K562 (cell line): ENCODE results near the gene ESPL1. TPM values are rescaled to one million over a fixed set of nuclear protein-coding genes. Genes with fewer than 3 reads are reported as not detected.

Experiments used
- ATAC-seq: fragments of 200-7000 bp; cut with Tn5 transposase; 3 replicates; pipeline ENCODE4 v1.9.1; 2020; ENCODE audit warnings: moderate library complexity
- BruUV-seq: library from RNA; stranded (reverse); fragments of 400-500 nt; replicated peaks from 2 replicates; lab custom pipeline; 2021; lab: Mats Ljungman, UMichigan
- CTCF ChIA-PET: fragments of 300-600 bp; formaldehyde crosslinking; extraction: SDS; loops from one replicate; lab custom pipeline; 2021; ENCODE audit warnings: low intra/inter-chr PET ratio; lab: Yijun Ruan, JAX
- POLR2A ChIA-PET: fragments of 300-600, 350-650 bp; sonication (Branson Sonifier 250); formaldehyde crosslinking; extraction: SDS; loops from one replicate; lab custom pipeline; 2021; ENCODE audit warnings: antibody characterized with exemption, inconsistent platforms; lab: Yijun Ruan, JAX
- DNase-seq, 4 experiments: peaks; one replicate each; pipeline versions ENCODE4 v3.0.0 to v3.0.0-alpha.2; 2011 to 2018; ENCODE audit warnings: low spot score in 3 of 4, mixed read lengths in 3 of 4; ENCODE audit errors: extremely low read depth in 1 of 4
- FAIRE-seq: peaks from 2 replicates; lab custom pipeline; 2011; peaks lifted over from hg19 to GRCh38; lab: Jason Lieb, UNC
- H2AFZ ChIP-seq: 2 replicates; pipeline ENCODE4 v1.6.0; 2011; ENCODE audit warnings: low read depth, low read length, control low read depth, inconsistent platforms
- H3K27ac ChIP-seq: fragments of 200-600 bp; 3 replicates; pipeline ENCODE4 v1.8.0; 2011; ENCODE audit warnings: low read depth, mild to moderate bottlenecking, control low read depth, inconsistent platforms, low read length, moderate library complexity, mixed read lengths; ENCODE audit errors: extremely low read depth
- H3K27me3 ChIP-seq, 2 experiments: fragments of 300-600 bp in 1 of 2; 2 replicates in 1 of 2; 3 replicates in 1 of 2; pipeline versions ENCODE4 v1.6.0 to v1.8.0; 2011; ENCODE audit warnings: inconsistent platforms in 2 of 2, low read length in 2 of 2, mild to moderate bottlenecking in 1 of 2, mixed read lengths in 1 of 2, moderate library complexity in 1 of 2; ENCODE audit not compliant: control insufficient read depth in 2 of 2, insufficient read depth in 2 of 2
- H3K36me3 ChIP-seq: fragments of 300-600 bp; 3 replicates; pipeline ENCODE4 v1.8.0; 2011; ENCODE audit warnings: mild to moderate bottlenecking, low read length, inconsistent platforms; ENCODE audit not compliant: control insufficient read depth, insufficient read depth
- H3K4me1 ChIP-seq, 2 experiments: fragments of 200-600 bp in 1 of 2; replicated peaks in 1 of 2; 2 replicates in 1 of 2; 3 replicates in 1 of 2; pipeline versions ENCODE4 v1.5.1 to v1.8.0; 2011; ENCODE audit warnings: inconsistent platforms in 2 of 2, low read length in 2 of 2, mild to moderate bottlenecking in 1 of 2, mixed read lengths in 1 of 2, moderate library complexity in 1 of 2; ENCODE audit not compliant: control insufficient read depth in 2 of 2, insufficient read depth in 2 of 2
- H3K4me2 ChIP-seq: 2 replicates; pipeline ENCODE4 v1.6.1; 2011; ENCODE audit warnings: low read length, control low read depth, inconsistent platforms, mixed read lengths; ENCODE audit not compliant: insufficient read depth
- H3K4me3 ChIP-seq: fragments of 200-600 bp; sonication (generic), shearing (Covaris generic); 2 replicates; pipeline ENCODE4 v1.5.1; 2016; ENCODE audit warnings: control low read depth, inconsistent platforms
- H3K79me2 ChIP-seq: fragments of 200-600 bp; 3 replicates; pipeline ENCODE4 v1.8.0; 2011; ENCODE audit warnings: low read length, inconsistent platforms; ENCODE audit not compliant: control insufficient read depth, insufficient read depth
- H3K9ac ChIP-seq, 2 experiments: 2 replicates each; pipeline versions ENCODE4 v1.6.0 to v1.6.1; 2011; ENCODE audit warnings: low read depth in 2 of 2, low read length in 2 of 2, control low read depth in 1 of 2, inconsistent platforms in 1 of 2, mild to moderate bottlenecking in 1 of 2, mixed read lengths in 1 of 2; ENCODE audit not compliant: insufficient read depth in 1 of 2
- H3K9me1 ChIP-seq: one replicate; pipeline ENCODE4 v1.6.0; 2011; ENCODE audit warnings: inconsistent platforms, mild to moderate bottlenecking, low read length, moderate library complexity; ENCODE audit not compliant: control insufficient read depth, insufficient read depth
- H3K9me3 ChIP-seq: replicated peaks from 2 replicates; pipeline ENCODE4 v1.5.1; 2011; ENCODE audit warnings: low read depth, low read length, inconsistent platforms; ENCODE audit not compliant: control insufficient read depth, insufficient read depth
- H4K20me1 ChIP-seq: replicated peaks from 2 replicates; pipeline ENCODE4 v1.6.1; 2011; ENCODE audit warnings: low read length, inconsistent platforms, mixed read lengths; ENCODE audit not compliant: control insufficient read depth, insufficient read depth
- CBX1 ChIP-seq: sonication (generic); IDR thresholded peaks from 2 replicates; pipeline ENCODE4 v1.6.1; 2016; ENCODE audit warnings: antibody characterized with exemption, low read depth, mild to moderate bottlenecking
- CHD1 ChIP-seq: fragments of 200-600 bp; sonication (generic); IDR thresholded peaks from one replicate; pipeline ENCODE4 v1.6.1; 2012; ENCODE audit warnings: mild to moderate bottlenecking, moderate library complexity, low read length, inconsistent platforms
- FIP1L1 ChIP-seq: fragments of 200-400 bp; formaldehyde crosslinking; IDR thresholded peaks from 2 replicates; pipeline ENCODE4 v1.6.1; 2018; ENCODE audit warnings: mild to moderate bottlenecking, low read depth, low read length; ENCODE audit not compliant: poor library complexity, severe bottlenecking
- MAZ ChIP-seq, 2 experiments: fragments of 450-650 bp in 1 of 2; sonication (generic) in 1 of 2; formaldehyde crosslinking; IDR thresholded peaks in 1 of 2; conservative IDR thresholded peaks in 1 of 2; 2 replicates each; pipeline versions ENCODE4 v1.4.0 to v1.5.0; 2020; ENCODE audit warnings: mild to moderate bottlenecking in 1 of 2, missing genetic modification reagents in 1 of 2
- NEUROD1 ChIP-seq: fragments of 150-350 bp; IDR thresholded peaks from 2 replicates; pipeline ENCODE4 v1.6.1; 2014; ENCODE audit warnings: borderline replicate concordance, low read length, low read depth; ENCODE audit not compliant: partially characterized antibody
- OTX1 ChIP-seq: fragments of 450-650 bp; formaldehyde crosslinking; IDR thresholded peaks from 2 replicates; pipeline ENCODE4 v1.4.0; 2022; ENCODE audit warnings: mild to moderate bottlenecking
- POLR2A ChIP-seq: fragments of 450-650 bp; conservative IDR thresholded peaks from 2 replicates; pipeline ENCODE4 v1.6.1; 2016
- RERE ChIP-seq: sonication (generic); formaldehyde crosslinking; IDR thresholded peaks from 2 replicates; pipeline ENCODE4 v1.8.0; 2023; ENCODE audit warnings: missing genetic modification reagents, mild to moderate bottlenecking, borderline replicate concordance
- SAP30 ChIP-seq: fragments of 200-600 bp; sonication (generic); IDR thresholded peaks from 2 replicates; pipeline ENCODE4 v1.6.1; 2012; ENCODE audit warnings: borderline replicate concordance, low read depth, mild to moderate bottlenecking, moderate library complexity, low read length, control low read depth, inconsistent platforms; ENCODE audit not compliant: insufficient read depth, poor library complexity, severe bottlenecking
- SMAD1 ChIP-seq: fragments of 150-350 bp; IDR thresholded peaks from 2 replicates; pipeline ENCODE4 v1.6.1; 2014; ENCODE audit warnings: low read length, low read depth; ENCODE audit not compliant: partially characterized antibody
- SMARCA4 ChIP-seq: fragments of 450-650 bp; IDR thresholded peaks from 2 replicates; pipeline ENCODE4 v1.6.1; 2016
- TEAD4 ChIP-seq, 2 experiments: sonication (generic) in 1 of 2; formaldehyde crosslinking in 1 of 2; IDR thresholded peaks; 2 replicates each; pipeline versions ENCODE4 v1.6.1 to v1.8.0; 2012 to 2022; ENCODE audit warnings: borderline replicate concordance in 1 of 2, inconsistent platforms in 1 of 2, low read length in 1 of 2, mild to moderate bottlenecking in 1 of 2, missing genetic modification reagents in 1 of 2
- ZNF217 ChIP-seq: sonication (generic); formaldehyde crosslinking; IDR thresholded peaks from 2 replicates; pipeline ENCODE4 v1.8.0; 2022; ENCODE audit warnings: mild to moderate bottlenecking, missing genetic modification reagents
- ZNF655 ChIP-seq: fragments of 250-450 bp; sonication (Bioruptor Pico); IDR thresholded peaks from 2 replicates; pipeline ENCODE4 v1.5.0; 2021
- WGBS: fragments of 100-300 bp; shearing (Covaris generic); methylation state at CpG from one replicate; pipeline ENCODE4 v1.1.6; 2016; ENCODE audit warnings: low coverage, mixed read lengths; ENCODE audit not compliant: insufficient coverage; ENCODE audit errors: missing lambda C conversion rate; 5-methylcytosine and 5-hydroxymethylcytosine counted together
- in situ Hi-C: fragments of 300-500 bp; cut with MboI; formaldehyde crosslinking; loops from 4 replicates; pipeline ENCODE4 v1.15.0; 2018; ENCODE audit warnings: inconsistent platforms, mixed read lengths
- intact Hi-C: fragments of 100-400 bp; cut with micrococcal nuclease; formaldehyde crosslinking; loops from 2 replicates; pipeline ENCODE4 v1.14.2; 2022
- polyA plus RNA-seq, 8 experiments: library from polyadenylated mRNA; depleted of rRNA in 4 of 8; stranded (reverse) in 5 of 8; unstranded in 3 of 8; fragments of >200 nt; fragmentation: Nextera tagmentation in 2 of 8; fragmentation: Illumina TruSeq in 1 of 8; extraction: Ambion mirVana in 2 of 8; extraction: Trizol in 1 of 8; gene quantifications; 2 replicates each; pipeline versions ENCODE4 v1.2.1 to v1.2.3, GENCODE V29; 2011 to 2014; ENCODE audit warnings: inconsistent platforms in 1 of 8, missing spikeins in 1 of 8
- total RNA-seq, 7 experiments: library from RNA; depleted of rRNA in 6 of 7; stranded (reverse); fragments of >200 nt in 6 of 7; fragmentation: Illumina TruSeq in 2 of 7; extraction: Trizol in 2 of 7; gene quantifications; 2 replicates each; pipeline versions ENCODE4 v1.2.1 to v1.2.3, GENCODE V29; 2011 to 2021; ENCODE audit warnings: low replicate concordance in 1 of 7

ESPL1 gene
- total and polyA plus RNA-seq, 9 of the 15 experiments (the other 6 are each of a cell fraction or from before 2014, with no cell fraction given), result 1.2 to 55.0 (median 18.7) TPM

GRCh38 chr12:53244337-53244736, 23.8 kb upstream of the ESPL1 start:
- intact Hi-C loops (no loop called here), in situ Hi-C loops (no loop called here)
- peak; percentile 90 for FAIRE-seq
- 7% methylated on average over 1 of the region's 1 CpG for WGBS
- Histone ChIP-seq H3K4me3 (no peak overlapping the region), H2AFZ (peak overlapping the region; percentile 90), H3K36me3 (no peaks in the 10 kb centered on the region), H3K9me3 (no peaks in the 10 kb centered on the region), H4K20me1 (no peaks in the 10 kb centered on the region), H3K4me2 (peak overlapping the region; percentile 71), H3K79me2 (no peaks in the 10 kb centered on the region), H3K9ac (peak overlapping the region; percentile 43 to 81; a peak in 3 of 4 replicates), H3K9me1 (no peaks in the 10 kb centered on the region), H3K27ac (peak overlapping the region; percentile 43), H3K4me1 (peaks cover 14 to 24% of the 10 kb centered on the region in 2 experiments; a peak in 4 of 5 replicates), H3K27me3 (no peaks in the 10 kb centered on the region)
- ATAC-seq, result peak; percentile 78
- CTCF ChIA-PET, result no interaction called here
- peak; percentile 52 to 79 (median 60) for DNase-seq
- no TSS peak for BruUV-seq
- POLR2A ChIA-PET, result interaction anchor here (0.6 to 2.3 kb wide), 4 partner anchors 10 to 24 kb away, joined by 3 to 10 read pairs (median 6); partner anchors contain the start of gene ESPL1
- TF ChIP-seq TEAD4 (IDR thresholded peaks at IDR 0.05; ENCODE audit: low read length) (no peak), TEAD4 (CRISPR knock-in tag; IDR thresholded peaks at IDR 0.05; ENCODE audit: borderline replicate concordance) (no peak), FIP1L1 (no peak), SMAD1 (no peak), POLR2A (0 out of 2 replicates have a peak, but pooled peaks have one; percentile 20), CBX1 (no peak), SMARCA4 (peak; percentile 80), NEUROD1 (no peak), OTX1 (CRISPR knock-in tag) (peak; percentile 53; the same call in 1 of the 2 replicates), ZNF655 (CRISPR knock-in tag) (no peak), RERE (CRISPR knock-in tag) (no peak), SAP30 (no peak), ZNF217 (CRISPR knock-in tag) (no peak), MAZ (CRISPR knock-in tag; conservative IDR thresholded peaks at IDR 0.05 in 1 of 2, IDR thresholded peaks at IDR 0.05 in 1 of 2) (no peak), CHD1 (no peak)
